Muscle layer of colon (tissue), 2 donors: ENCODE results near the gene ZKSCAN2.

Experiments used
- H3K27ac ChIP-seq: one replicate; pipeline ENCODE4 v1.7.0; 2013; ENCODE audit warnings: low read depth, mild to moderate bottlenecking, low read length, moderate library complexity
- H3K27me3 ChIP-seq, 2 donors: one replicate each; pipeline ENCODE4 v1.7.0; 2013; ENCODE audit warnings: low read length in 2 of 2, mild to moderate bottlenecking in 2 of 2; ENCODE audit not compliant: insufficient read depth in 2 of 2, control insufficient read depth in 1 of 2
- H3K36me3 ChIP-seq: one replicate; pipeline ENCODE4 v1.7.0; 2013; ENCODE audit warnings: mild to moderate bottlenecking, low read length; ENCODE audit not compliant: insufficient read depth
- H3K4me1 ChIP-seq: one replicate; pipeline ENCODE4 v1.7.0; 2013; ENCODE audit warnings: mild to moderate bottlenecking, low read length; ENCODE audit not compliant: insufficient read depth
- H3K4me3 ChIP-seq, 2 donors: one replicate each; pipeline ENCODE4 v1.7.0; 2013; ENCODE audit warnings: low read length in 2 of 2, low read depth in 1 of 2, mild to moderate bottlenecking in 1 of 2, moderate library complexity in 1 of 2
- H3K9ac ChIP-seq: one replicate; pipeline ENCODE4 v1.7.0; 2013; ENCODE audit warnings: low read length
- H3K9me3 ChIP-seq: one replicate; pipeline ENCODE4 v1.7.0; 2013; ENCODE audit warnings: mild to moderate bottlenecking, low read length
- donor health status: abdominal sarcoma.
- donor health status: Adenocarcinoma of cecum.

ZKSCAN2 gene

DNA sequence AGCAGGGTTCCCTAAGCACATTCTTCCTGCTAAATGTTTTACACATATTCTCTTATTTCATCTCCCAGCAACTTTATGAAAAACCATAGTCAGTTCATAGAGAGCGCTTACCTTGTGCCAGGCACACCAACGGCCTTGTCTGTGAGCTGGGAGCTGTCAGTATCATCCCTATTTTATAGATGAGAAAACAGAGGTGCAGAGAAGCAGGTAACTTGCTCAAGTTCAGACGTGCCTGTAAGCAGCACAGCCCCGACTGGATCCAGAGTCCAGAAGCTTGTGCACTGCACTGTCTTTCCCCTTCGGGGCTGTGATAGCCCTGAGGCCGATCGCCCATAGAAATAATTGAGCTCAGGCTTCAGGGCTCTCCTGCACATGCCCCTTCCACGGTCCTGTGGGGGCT is 34.7 kb downstream of the ZKSCAN2 start:
- Histone ChIP-seq H3K9me3 (no peaks in the 10 kb centered on the region), H3K36me3 (no peaks in the 10 kb centered on the region), H3K9ac (no peak overlapping the region), H3K27ac (no peak overlapping the region), H3K27me3 (no peaks in the 10 kb centered on the region), H3K4me3 (no peak overlapping the region), H3K4me1 (no peaks in the 10 kb centered on the region)

- Histone ChIP-seq H3K9me3 (no peaks in the 10 kb centered on the region), H3K4me1 (no peaks in the 10 kb centered on the region), H3K27ac (no peak overlapping the region), H3K9ac (no peak overlapping the region), H3K4me3 (no peak overlapping the region), H3K27me3 (no peaks in the 10 kb centered on the region), H3K36me3 (no peaks in the 10 kb centered on the region)
These were observed 38.4 kb downstream of the ZKSCAN2 start for GRCh38 chr16:25219070-25219737.

DNA sequence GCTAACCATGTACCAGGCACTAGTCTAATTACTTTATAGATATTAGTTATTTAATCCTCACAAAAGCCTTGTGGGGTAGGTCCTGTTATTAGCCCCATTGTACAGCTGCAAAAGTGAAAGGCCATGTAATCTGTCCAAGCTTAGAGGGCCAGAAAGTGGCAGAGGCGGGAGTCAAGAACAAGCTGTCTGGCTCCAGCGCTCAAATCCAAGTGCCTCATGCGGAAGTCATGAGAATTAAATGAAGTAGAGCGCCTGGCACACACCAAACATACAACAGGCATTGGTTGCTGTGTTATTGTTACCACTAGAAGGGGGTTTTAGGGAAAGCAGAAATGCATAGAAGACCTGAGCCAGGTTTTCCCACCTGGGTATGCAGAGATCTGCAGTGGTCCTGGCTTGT is 39.7 kb downstream of the ZKSCAN2 start:
- no peaks in the 10 kb centered on the region for H3K9me3 ChIP-seq
- H3K9ac ChIP-seq: no peak overlapping the region
- H3K36me3 ChIP-seq: no peaks in the 10 kb centered on the region
- H3K27me3 ChIP-seq: no peaks in the 10 kb centered on the region
- H3K4me1 ChIP-seq: no peaks in the 10 kb centered on the region
- no peak overlapping the region for H3K27ac ChIP-seq
- no peak overlapping the region for H3K4me3 ChIP-seq

DNA sequence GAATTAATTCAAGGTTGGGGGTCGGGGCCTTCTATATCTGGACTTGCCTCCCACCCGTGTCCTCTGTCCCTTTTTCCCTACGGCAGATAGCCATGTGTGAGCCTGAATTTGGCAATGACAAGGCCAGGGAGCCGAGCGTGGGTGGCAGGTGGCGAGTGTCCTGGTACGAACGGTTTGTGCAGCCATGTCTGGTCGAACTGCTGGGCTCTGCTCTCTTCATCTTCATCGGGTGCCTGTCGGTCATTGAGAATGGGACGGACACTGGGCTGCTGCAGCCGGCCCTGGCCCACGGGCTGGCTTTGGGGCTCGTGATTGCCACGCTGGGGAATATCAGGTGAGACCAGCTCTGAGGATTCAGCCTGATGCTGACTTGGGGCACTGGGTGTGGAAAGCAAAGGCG is 40.5 kb downstream of the ZKSCAN2 start:
- Histone ChIP-seq H3K4me1 (no peaks in the 10 kb centered on the region), H3K36me3 (no peaks in the 10 kb centered on the region), H3K9me3 (no peaks in the 10 kb centered on the region), H3K27ac (no peak overlapping the region), H3K4me3 (no peak overlapping the region), H3K9ac (no peak overlapping the region), H3K27me3 (no peaks in the 10 kb centered on the region)

- Histone ChIP-seq H3K4me3 (no peak overlapping the region), H3K36me3 (no peaks in the 10 kb centered on the region), H3K27me3 (no peaks in the 10 kb centered on the region), H3K4me1 (no peaks in the 10 kb centered on the region), H3K27ac (no peak overlapping the region), H3K9ac (no peak overlapping the region), H3K9me3 (no peaks in the 10 kb centered on the region)
These were observed 43.8 kb downstream of the ZKSCAN2 start for GRCh38 chr16:25213709-25214397.

DNA sequence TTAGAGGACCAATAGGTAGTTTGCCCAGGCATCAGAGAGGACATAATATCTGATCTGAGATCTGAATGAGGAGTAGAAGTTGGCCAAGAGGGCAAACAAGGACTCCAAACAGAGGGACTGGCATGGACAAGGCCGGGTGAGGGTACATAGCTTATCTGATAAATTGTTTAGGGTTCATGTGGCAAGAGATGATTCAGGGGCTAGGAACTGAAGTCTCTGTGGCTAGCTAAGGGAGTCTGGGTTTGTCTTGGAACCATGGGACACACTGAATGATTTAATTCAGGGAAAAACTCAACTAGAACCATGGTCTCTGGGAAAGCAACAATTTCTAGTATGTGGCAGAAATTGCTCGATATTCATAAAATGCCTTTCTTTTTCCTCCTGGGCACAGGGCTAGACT is 45.0 kb downstream of the ZKSCAN2 start:
- no peak overlapping the region for H3K27ac ChIP-seq
- H3K4me1 ChIP-seq: no peaks in the 10 kb centered on the region
- H3K27me3 ChIP-seq: no peaks in the 10 kb centered on the region
- H3K36me3 ChIP-seq: no peaks in the 10 kb centered on the region
- no peak overlapping the region for H3K4me3 ChIP-seq
- no peaks in the 10 kb centered on the region for H3K9me3 ChIP-seq
- no peak overlapping the region for H3K9ac ChIP-seq

DNA sequence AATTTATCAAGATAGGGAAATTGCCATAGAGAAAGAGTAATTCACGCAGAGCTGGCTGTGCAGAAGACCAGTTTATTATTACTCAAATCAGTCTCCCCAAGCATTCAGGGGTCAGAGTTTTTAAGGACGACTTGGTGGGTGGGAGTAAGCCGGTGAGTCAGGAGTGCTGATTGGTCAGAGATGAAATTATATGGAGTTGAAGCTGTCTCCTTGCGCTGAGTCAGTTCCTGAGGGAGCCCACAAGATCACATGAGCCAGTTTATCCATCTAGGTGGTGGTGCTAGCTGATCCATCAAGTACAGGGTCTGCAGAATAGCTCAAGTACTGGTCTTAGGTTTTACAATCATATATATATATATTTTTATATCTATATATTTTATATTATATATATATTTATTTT is 46.9 kb downstream of the ZKSCAN2 start:
- Histone ChIP-seq H3K9ac (no peak overlapping the region), H3K27me3 (no peaks in the 10 kb centered on the region), H3K27ac (no peak overlapping the region), H3K36me3 (no peaks in the 10 kb centered on the region), H3K4me1 (no peaks in the 10 kb centered on the region), H3K4me3 (no peak overlapping the region), H3K9me3 (no peaks in the 10 kb centered on the region)

DNA sequence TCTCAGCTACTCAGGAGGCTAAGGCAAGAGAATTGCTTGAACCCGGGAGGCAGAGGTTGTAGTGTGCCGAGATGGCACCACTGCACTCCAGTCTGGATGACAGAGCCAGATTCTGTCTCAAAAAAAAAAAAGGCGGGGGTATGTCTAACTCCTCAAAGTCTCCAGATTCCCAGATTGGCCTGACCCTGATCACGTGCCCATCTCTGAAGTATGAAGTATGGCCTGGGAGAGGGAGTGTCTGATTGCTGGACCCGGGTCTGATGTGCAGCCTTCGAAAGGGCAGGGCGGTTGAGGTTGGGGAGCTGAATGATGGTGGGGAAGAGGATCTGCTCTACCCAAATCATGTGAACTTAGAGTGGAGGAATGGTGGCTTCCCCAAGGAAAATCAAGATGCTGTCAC is 58.2 kb downstream of the ZKSCAN2 start:
- H3K9ac ChIP-seq: no peak overlapping the region
- H3K4me3 ChIP-seq: no peak overlapping the region
- H3K9me3 ChIP-seq: no peaks in the 10 kb centered on the region
- H3K27me3 ChIP-seq: no peaks in the 10 kb centered on the region
- no peaks in the 10 kb centered on the region for H3K4me1 ChIP-seq
- no peaks in the 10 kb centered on the region for H3K36me3 ChIP-seq
- H3K27ac ChIP-seq: no peak overlapping the region

DNA sequence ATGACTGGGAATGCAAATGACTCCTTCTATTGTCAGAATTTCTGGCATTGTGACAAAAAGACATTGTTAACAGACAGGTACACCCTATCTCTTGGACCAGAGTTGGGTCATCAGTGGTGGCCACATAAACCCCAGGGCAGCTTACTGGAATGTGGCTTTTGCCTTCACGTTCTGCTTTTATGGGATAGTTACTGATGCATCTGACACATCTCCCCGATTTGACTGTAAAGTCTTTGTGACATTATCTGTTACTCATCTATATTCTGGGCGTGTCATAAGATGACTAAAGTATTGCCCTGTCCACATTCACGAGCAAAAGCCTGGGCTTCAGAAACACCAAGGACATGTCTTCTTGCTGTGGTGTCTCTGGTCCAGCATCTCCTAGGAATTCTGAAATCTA is 59.6 kb downstream of the ZKSCAN2 start:
- H3K9ac ChIP-seq: no peak overlapping the region
- H3K27ac ChIP-seq: no peak overlapping the region
- no peaks in the 10 kb centered on the region for H3K4me1 ChIP-seq
- no peaks in the 10 kb centered on the region for H3K9me3 ChIP-seq
- H3K27me3 ChIP-seq: no peaks in the 10 kb centered on the region
- H3K36me3 ChIP-seq: no peaks in the 10 kb centered on the region
- H3K4me3 ChIP-seq: no peak overlapping the region

GRCh38 chr16:25194273-25194878 is 63.3 kb downstream of the ZKSCAN2 start:
- no peak overlapping the region for H3K4me3 ChIP-seq
- H3K27ac ChIP-seq: no peak overlapping the region
- no peaks in the 10 kb centered on the region for H3K36me3 ChIP-seq
- H3K27me3 ChIP-seq: no peaks in the 10 kb centered on the region
- no peaks in the 10 kb centered on the region for H3K9me3 ChIP-seq
- H3K9ac ChIP-seq: no peak overlapping the region
- no peaks in the 10 kb centered on the region for H3K4me1 ChIP-seq

DNA sequence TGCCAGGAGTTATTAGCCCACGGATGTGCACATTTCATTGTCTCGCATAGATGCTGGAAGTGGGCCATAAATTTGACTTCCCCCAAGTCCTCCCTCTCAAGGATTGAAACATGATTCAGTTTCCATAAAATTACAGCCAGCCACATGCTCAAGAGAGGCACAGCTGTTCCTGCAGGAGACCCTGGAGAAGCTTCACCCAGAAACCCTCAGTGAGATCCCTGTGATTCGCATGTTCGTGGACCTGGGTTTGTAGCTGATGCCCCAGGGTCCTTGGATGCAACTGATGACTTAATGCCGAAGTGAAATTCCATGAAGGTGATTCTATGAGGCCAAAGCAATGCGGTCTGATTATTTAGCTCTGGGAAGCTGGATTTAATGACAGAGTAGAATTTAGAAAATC is 65.5 kb downstream of the ZKSCAN2 start:
- Histone ChIP-seq H3K9ac (no peak overlapping the region), H3K4me3 (no peak overlapping the region), H3K27me3 (no peaks in the 10 kb centered on the region), H3K27ac (no peak overlapping the region), H3K4me1 (no peaks in the 10 kb centered on the region), H3K36me3 (no peaks in the 10 kb centered on the region), H3K9me3 (no peaks in the 10 kb centered on the region)

DNA sequence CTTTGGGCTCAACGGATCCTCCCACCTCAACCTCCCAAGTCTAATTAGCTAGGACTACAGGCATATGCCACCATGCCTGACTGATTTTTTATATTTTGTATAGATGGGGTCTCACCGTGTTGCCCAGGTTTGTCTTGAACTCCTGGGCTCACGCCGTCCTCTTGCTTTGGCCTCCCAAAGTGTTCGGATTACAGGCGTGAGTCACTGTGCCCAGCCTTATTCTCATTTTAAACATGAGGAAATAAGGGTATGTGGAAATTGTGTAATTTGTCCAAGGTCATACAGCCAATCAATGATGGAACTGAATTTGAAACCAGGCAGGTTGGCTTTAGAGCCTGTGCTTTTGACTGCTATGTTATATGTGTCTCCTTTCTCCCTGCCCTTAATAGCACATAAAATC is 68.3 kb downstream of the ZKSCAN2 start:
- Histone ChIP-seq H3K4me3 (no peak overlapping the region), H3K36me3 (no peaks in the 10 kb centered on the region), H3K9me3 (no peaks in the 10 kb centered on the region), H3K27ac (no peak overlapping the region), H3K27me3 (no peaks in the 10 kb centered on the region), H3K4me1 (no peaks in the 10 kb centered on the region), H3K9ac (no peak overlapping the region)
